Stimulated activated CD8-positive, alpha-beta memory T cell treated with anti-CD3 and anti-CD28 coated beads, Interleukin-7, amount 100 ng/mL, for 4 hours (primary cell): ENCODE data around the gene PIP4K2C.
"Not testable (repeated sequence)": the region's sequence is repeated elsewhere in the genome, so short reads cannot be mapped to it uniquely, and the experiment has no call there.

Source experiments
- DNase-seq, 2 donors: peaks; one replicate each; pipeline ENCODE4 v3.0.0-alpha.2; 2020; ENCODE audit warnings: low read depth in 2 of 2

PIP4K2C gene

GRCh38 chr12:57558864-57559263 lies 32.1 kb upstream of the PIP4K2C start:
- no peak for DNase-seq

- DNase-seq = no peak
Measured at GRCh38 chr12:57560516-57560915, 30.5 kb upstream of the PIP4K2C start.

- not testable (repeated sequence) for DNase-seq
Measured at GRCh38 chr12:57561117-57561516, 29.9 kb upstream of the PIP4K2C start.

GRCh38 chr12:57563358-57563757 lies 27.6 kb upstream of the PIP4K2C start:
- no peak for DNase-seq

GRCh38 chr12:57564178-57564740 lies 26.7 kb upstream of the PIP4K2C start:
- no peak for DNase-seq

GRCh38 chr12:57568838-57569237 lies 22.2 kb upstream of the PIP4K2C start:
- DNase-seq = no peak

GRCh38 chr12:57569858-57570257 lies 21.1 kb upstream of the PIP4K2C start:
- no peak for DNase-seq

GRCh38 chr12:57570438-57570837 lies 20.6 kb upstream of the PIP4K2C start:
- DNase-seq = not testable (repeated sequence)

- no peak for DNase-seq
Measured at GRCh38 chr12:57571926-57572762, 18.8 kb upstream of the PIP4K2C start.

- no peak for DNase-seq
Measured at GRCh38 chr12:57574795-57575194, 16.2 kb upstream of the PIP4K2C start.

- DNase-seq = no peak
Measured at GRCh38 chr12:57575771-57576612, 15.0 kb upstream of the PIP4K2C start.

GRCh38 chr12:57576613-57577160 lies 14.3 kb upstream of the PIP4K2C start:
- DNase-seq = no peak

- DNase-seq = no peak
Measured at GRCh38 chr12:57577981-57578758, 12.8 kb upstream of the PIP4K2C start.

GRCh38 chr12:57579011-57579410 lies 12.0 kb upstream of the PIP4K2C start:
- no peak for DNase-seq

GRCh38 chr12:57579677-57580465 lies 11.1 kb upstream of the PIP4K2C start:
- DNase-seq = no peak

GRCh38 chr12:57580466-57580795 lies 10.6 kb upstream of the PIP4K2C start:
- no peak for DNase-seq

- DNase-seq = no peak
Measured at GRCh38 chr12:57581802-57582201, 9.2 kb upstream of the PIP4K2C start.

- DNase-seq = no peak
Measured at GRCh38 chr12:57582440-57582839, 8.6 kb upstream of the PIP4K2C start.

- peak; percentile 39 to 55 for DNase-seq
Measured at GRCh38 chr12:57583008-57583831, 7.8 kb upstream of the PIP4K2C start.

- DNase-seq = no peak
Measured at GRCh38 chr12:57584050-57584449, 6.9 kb upstream of the PIP4K2C start.
